ENCODE results near the gene TNFRSF9. TPM values are rescaled to one million over a fixed set of nuclear protein-coding genes. Genes with fewer than 3 reads are reported as not detected.

Gene TNFRSF9
- total and polyA plus RNA-seq, 9 of the 15 experiments (the other 6 are each of a cell fraction or from before 2014, with no cell fraction given) = 0.04 to 0.29 (median 0.08) TPM; not detected in 1

GRCh38 chr1:7953850-7954609 lies 13.4 kb upstream of the TNFRSF9 start (continued):
- TF ChIP-seq RREB1 (CRISPR knock-in tag; IDR thresholded peaks at IDR 0.05) (peak; percentile 81; the same call in 1 of the 2 replicates), ZNF644 (tag; IDR thresholded peaks at IDR 0.05; ENCODE audit: low read depth) (no peak), RBM15 (IDR thresholded peaks at IDR 0.05; ENCODE audit: insufficient read depth, low read length) (no peak), ZNF766 (CRISPR knock-in tag; conservative IDR thresholded peaks at IDR 0.05) (peak; percentile 72), TAF1 (IDR thresholded peaks at IDR 0.05; ENCODE audit: control insufficient read depth, extremely low read depth, insufficient read depth, low read length, severe bottlenecking) (peak; percentile 51), ZSCAN32 (CRISPR knock-in tag; IDR thresholded peaks at IDR 0.05) (no peak), ATF3 (IDR thresholded peaks at IDR 0.05) (peak; percentile 43; the same call in 1 of the 2 replicates), ATF3 (CRISPR knock-in tag; conservative IDR thresholded peaks at IDR 0.05) (peak; percentile 82; the same call in 1 of the 2 replicates), DPF2 (IDR thresholded peaks at IDR 0.05) (peak; percentile 36; the same call in 1 of the 2 replicates), GABPB2 (CRISPR knock-in tag; conservative IDR thresholded peaks at IDR 0.05) (no peak), KLF6 (CRISPR knock-in tag; IDR thresholded peaks at IDR 0.05; ENCODE audit: borderline replicate concordance) (no peak), POLR2G (IDR thresholded peaks at IDR 0.05; ENCODE audit: low read depth, low read length) (peak; percentile 97), CBFB (CRISPR knock-in tag; IDR thresholded peaks at IDR 0.05) (peak; percentile 86), RUNX1 (IDR thresholded peaks at IDR 0.05; ENCODE audit: low read depth) (no peak), KLF13 (tag; IDR thresholded peaks at IDR 0.05; ENCODE audit: borderline replicate concordance, low read depth) (peak; percentile 46; the same call in 1 of the 2 replicates), CBFA2T3 (IDR thresholded peaks at IDR 0.05) (peak; percentile 30)
- TF ChIP-seq, protein P1, sequence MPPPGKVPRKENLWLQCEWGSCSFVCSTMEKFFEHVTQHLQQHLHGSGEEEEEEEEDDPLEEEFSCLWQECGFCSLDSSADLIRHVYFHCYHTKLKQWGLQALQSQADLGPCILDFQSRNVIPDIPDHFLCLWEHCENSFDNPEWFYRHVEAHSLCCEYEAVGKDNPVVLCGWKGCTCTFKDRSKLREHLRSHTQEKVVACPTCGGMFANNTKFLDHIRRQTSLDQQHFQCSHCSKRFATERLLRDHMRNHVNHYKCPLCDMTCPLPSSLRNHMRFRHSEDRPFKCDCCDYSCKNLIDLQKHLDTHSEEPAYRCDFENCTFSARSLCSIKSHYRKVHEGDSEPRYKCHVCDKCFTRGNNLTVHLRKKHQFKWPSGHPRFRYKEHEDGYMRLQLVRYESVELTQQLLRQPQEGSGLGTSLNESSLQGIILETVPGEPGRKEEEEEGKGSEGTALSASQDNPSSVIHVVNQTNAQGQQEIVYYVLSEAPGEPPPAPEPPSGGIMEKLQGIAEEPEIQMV (tag; conservative IDR thresholded peaks at IDR 0.05; ENCODE audit: low read depth) = 0 out of 2 replicates have a peak, but pooled peaks have one; percentile 9
- TF ChIP-seq, protein P2, sequence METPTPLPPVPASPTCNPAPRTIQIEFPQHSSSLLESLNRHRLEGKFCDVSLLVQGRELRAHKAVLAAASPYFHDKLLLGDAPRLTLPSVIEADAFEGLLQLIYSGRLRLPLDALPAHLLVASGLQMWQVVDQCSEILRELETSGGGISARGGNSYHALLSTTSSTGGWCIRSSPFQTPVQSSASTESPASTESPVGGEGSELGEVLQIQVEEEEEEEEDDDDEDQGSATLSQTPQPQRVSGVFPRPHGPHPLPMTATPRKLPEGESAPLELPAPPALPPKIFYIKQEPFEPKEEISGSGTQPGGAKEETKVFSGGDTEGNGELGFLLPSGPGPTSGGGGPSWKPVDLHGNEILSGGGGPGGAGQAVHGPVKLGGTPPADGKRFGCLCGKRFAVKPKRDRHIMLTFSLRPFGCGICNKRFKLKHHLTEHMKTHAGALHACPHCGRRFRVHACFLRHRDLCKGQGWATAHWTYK (CRISPR knock-in tag; IDR thresholded peaks at IDR 0.05) = peak; percentile 49; the same call in 1 of the 2 replicates

All from K562 (cell line).